CD4-positive, alpha-beta T cell treated with Interferon alpha-2 for 1 hour (primary cell): ENCODE results near the gene KRT26.
A peak's percentile ranks its signal among the peaks of the same experiment; 100 is the strongest.
"Not testable (repeated sequence)": the region's sequence is repeated elsewhere in the genome, so short reads cannot be mapped to it uniquely, and the experiment has no call there.

Experiments used
- DNase-seq, 2 donors: peaks; one replicate each; pipeline ENCODE4 v3.0.0-alpha.2; 2020 to 2022

KRT26 gene

GRCh38 chr17:40793832-40794231 is 21.8 kb upstream of the KRT26 start:
- DNase-seq: no peak

GRCh38 chr17:40791787-40792436 is 19.9 kb upstream of the KRT26 start:
- DNase-seq: peak in 1 of 2 donors; percentile 8

DNA sequence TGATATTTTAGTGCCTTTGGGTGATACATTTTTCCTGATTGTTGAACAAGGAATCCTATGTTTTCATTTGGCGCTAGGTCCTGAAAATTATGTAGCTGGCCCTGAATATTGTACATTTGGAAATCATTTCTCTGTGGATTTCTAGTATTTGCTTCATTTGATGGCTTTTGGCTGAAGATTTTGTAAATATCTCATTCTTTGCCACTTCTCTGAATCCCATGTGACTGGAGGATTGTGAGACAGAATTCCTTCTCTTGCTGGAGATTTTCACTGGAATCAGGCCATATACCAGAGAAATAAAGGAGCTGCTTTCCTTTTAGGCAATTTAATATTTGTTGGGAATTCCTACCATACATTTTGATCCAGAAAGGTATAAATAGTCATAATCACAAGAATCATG is 19.1 kb upstream of the KRT26 start:
- DNase-seq: no peak

DNA sequence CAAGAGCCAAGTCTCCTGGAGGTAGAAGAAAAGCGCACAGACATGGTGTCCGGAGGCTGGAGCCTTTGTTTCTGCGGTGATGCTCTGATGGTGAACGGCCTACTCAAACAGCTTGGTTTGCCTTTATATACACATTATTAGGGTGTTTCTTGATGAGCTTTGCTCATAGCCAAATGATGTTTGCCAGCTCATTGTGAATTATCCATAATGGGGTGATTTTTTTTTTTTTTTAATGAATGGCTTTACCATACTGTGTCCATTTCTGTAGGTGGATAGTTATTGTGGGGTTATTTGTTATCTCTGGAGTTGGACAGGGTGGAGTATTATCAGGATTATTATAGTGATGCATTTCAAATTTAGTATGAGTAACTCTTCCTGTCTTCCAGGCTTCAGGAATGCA is 10.4 kb upstream of the KRT26 start, which contains the start of gene KRT27:
TSS of gene KRT27 (minus strand) at position 101 of the 400 bp plus-strand sequence. CDS start at position 44, 57 bp downstream.
- no peak for DNase-seq

DNA sequence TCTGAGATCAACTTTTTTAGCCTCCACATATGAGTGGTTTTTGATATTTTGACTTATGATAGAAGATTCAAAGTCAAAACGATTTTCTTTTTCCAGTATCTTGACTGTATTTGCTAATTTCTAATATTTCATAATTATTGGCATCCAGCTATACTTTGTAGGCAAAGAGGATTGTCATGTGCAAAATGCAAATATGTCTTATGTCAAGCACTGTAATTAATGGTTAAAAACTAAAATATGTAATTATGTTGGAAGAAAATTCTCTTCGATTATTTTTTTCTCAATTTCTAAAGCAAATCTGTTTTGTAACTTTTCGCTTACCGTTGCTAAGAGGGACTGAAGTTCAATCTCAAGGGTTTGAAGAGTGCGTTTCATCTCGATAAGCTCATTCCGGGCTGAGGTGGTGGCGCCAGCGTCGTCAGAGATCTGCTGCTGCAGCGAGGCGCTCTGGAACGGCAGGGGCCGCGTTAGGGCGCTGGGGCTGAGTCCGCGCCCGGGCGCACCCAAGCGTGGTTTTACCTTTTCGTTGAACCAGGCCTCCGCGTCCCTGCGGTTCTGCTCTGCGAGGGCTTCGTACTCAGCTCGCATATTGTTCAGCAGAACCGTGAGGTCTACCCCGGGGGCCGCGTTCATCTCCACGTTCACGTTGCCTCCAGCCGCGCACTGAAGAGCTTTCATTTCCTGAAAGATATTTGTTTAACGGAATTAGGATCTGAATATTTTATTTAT is 7.3 kb upstream of the KRT26 start:
- DNase-seq: peak in 1 of 2 donors; percentile 1

GRCh38 chr17:40778461-40778860 is 6.5 kb upstream of the KRT26 start:
- DNase-seq: no peak

DNA sequence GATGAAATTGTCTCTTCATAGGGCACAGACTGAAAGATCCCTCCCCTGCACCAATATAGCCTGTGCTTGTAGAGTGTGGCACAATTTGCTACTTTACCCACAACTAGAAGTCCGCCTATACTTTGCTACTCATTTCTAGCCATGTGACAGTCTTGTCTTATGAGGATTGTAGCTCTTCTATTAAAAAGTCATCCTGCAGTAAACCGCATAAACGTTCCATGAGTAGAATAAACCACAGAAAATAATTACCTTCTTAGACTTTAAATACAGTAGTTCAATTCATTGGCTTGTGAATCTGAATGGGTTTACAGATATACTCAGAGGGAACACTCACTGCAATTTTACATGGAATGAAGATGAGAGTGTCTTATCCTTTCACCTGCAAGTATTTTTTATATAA is 6.0 kb upstream of the KRT26 start:
- no peak for DNase-seq

DNA sequence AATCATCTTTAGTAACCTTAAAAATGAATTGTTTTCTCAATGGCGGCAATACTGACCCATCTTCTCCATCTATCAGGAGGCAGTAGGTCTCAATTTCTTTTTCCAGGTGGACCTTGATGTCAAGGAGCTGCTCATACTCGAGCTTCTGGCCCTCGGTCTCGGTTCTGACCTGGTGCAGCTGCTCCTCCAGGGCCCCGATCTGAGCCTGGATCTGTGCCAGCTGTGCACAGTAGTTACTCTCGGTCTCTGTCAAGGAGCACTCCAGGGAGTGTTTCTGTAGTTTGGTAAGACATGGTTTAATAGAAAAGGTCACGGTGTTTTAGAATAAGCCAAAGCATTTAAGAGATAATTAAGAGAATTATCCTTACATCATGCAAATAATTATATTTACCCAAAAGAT is 5.5 kb upstream of the KRT26 start:
- DNase-seq: no peak

DNA sequence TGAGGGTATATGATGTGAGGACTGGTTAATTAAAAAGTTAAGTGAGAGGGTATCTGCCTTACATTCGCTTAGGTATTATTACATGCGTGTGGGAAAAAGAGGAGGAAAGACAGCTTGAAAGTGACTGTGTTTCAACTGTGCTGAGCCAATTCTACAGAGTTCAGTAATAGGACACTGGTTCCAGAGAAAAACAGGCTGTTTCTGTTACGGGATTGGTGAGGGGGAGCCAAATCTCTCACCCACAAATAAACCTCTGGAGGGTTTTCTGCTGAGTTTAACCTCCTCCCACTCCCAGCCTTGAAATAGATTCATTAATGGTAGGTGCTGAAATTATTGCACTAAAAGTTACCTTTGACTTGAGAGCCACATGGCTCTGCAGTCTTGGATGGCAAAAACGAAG is 3.9 kb upstream of the KRT26 start:
- DNase-seq: no peak

GRCh38 chr17:40765657-40766056 is 6.3 kb downstream of the KRT26 start:
- DNase-seq: no peak

- DNase-seq: no peak
Measured at GRCh38 chr17:40763752-40764151, 8.2 kb downstream of the KRT26 start.

DNA sequence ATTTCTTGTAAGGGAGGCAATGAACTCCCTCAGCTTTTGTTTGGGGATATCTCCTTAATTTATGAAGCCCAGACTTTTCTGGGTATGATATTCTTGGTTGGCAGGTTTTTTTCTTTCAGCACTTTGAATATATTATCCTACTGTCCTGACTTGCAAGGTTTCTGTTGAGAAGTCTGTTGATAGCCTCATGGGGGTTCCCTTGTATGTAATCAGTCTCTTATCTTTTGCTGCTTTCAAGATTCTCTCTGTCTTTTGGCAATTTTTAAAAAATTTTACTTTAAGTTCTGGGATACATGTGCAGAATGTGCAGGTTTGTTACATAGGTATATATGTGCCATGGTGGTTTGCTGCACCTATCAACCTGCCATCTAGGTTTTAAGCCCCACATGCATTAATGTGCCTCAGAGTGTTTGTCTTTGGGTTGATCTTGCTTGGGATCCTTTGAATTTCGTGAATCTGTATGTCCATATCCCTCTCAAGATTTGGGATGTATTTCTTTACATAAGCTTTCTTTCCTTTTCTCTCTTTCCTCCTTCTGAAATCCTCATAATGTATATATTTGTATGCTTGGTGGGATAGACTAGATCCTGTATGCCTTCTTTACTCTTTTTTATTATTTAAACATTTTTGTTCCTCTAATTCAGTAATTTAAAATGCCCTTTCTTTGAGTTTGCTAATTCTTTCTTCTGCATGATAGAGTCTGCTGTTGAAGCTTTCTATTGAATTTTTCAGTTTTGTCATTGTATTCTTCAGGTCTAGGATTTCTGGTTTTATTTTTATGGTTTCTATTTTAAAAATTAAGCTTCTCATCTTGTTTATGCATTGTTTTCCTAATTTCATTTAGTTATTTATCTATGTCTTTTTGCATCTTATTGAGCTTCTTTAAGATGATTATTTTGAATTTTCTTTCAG is 11.6 kb downstream of the KRT26 start:
- no peak for DNase-seq

DNA sequence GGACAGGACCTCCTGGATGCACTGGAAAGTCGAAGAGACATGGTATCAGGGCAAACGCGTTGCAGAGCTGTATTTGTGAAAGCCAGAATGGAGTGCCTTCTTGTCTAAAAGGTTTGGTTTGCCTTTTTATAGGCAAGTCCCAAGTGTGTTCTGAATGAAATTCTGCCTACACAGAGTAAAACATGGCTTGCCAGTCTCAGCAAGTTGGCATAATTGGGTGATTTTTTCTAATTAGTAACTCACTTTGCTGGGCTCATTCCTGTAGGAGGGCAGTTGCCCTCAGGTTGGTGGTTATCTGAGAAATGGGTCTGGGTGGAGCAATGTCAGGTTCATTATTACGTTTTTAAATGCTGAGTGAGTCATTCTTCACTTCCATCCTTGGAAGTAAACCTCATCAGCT is 16.8 kb downstream of the KRT26 start, which contains the start of gene KRT25:
TSS of gene KRT25 (minus strand) at position 101 of the 400 bp plus-strand sequence. CDS start at position 41, 60 bp downstream.
- DNase-seq: no peak

- DNase-seq: no peak
Measured at GRCh38 chr17:40753804-40754203, 18.2 kb downstream of the KRT26 start.

GRCh38 chr17:40751065-40751464 is 20.9 kb downstream of the KRT26 start:
- DNase-seq: no peak

- DNase-seq: no peak
Measured at GRCh38 chr17:40750391-40750790, 21.6 kb downstream of the KRT26 start.

DNA sequence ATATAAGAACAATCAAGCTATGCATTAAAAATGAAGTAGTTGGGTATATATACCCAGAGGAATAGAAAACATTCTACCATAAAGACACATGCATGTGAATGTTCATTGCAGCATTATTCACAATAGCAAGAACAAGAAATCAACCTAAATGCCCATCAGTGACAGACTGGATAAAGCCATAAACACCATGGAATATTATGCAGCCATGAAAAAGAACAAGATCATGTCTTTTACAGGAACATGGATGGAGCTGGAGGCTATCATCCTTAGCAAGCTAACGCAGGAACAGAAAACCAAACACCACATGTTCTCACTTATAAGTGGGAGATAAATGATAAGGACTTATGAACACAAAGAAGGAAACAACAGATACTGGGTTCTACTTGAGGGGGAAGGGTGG is 23.3 kb downstream of the KRT26 start:
- not testable (repeated sequence) for DNase-seq

- no peak for DNase-seq
Measured at GRCh38 chr17:40738553-40738952, 33.4 kb downstream of the KRT26 start.

DNA sequence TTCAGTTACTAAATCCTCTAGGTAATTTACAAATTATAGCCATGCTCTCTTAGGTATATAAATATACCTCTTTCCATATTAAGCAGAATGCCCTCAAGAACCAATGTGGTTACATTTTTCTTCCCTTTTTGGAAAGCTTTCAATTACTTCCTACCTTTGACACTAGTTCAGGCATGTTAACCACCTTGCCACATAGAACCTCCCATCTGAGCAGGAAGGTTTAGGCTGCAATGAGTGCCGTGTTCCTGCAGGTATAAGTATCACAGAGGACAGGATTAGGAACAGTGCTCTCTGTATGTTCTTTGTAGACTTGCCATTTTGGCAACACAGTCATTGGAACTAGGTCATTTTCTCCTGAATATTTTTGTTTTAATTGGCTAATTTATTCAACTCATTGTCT is 37.0 kb downstream of the KRT26 start:
- DNase-seq: no peak

DNA sequence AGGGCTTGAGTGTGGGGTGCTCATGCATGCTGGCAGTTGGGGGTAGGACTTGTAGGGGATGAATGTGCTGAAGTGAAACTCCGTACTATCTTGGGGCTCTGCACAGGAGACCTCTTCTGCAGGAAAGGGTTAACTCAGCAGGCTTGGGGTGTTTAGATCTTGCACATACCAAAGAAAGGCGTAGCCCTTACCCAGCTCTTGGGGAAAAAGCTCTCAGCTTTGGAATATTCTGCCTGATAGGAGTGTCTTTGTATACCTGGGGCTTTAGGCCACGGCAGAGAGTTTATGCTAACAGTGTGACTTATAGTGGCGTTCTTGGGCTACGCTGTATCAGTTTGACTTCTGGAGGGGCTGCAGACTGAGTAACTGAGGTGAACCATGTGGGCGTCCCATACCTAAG is 38.0 kb downstream of the KRT26 start:
- no peak for DNase-seq

GRCh38 chr17:40730970-40731369 is 41.0 kb downstream of the KRT26 start:
- no peak for DNase-seq

DNA sequence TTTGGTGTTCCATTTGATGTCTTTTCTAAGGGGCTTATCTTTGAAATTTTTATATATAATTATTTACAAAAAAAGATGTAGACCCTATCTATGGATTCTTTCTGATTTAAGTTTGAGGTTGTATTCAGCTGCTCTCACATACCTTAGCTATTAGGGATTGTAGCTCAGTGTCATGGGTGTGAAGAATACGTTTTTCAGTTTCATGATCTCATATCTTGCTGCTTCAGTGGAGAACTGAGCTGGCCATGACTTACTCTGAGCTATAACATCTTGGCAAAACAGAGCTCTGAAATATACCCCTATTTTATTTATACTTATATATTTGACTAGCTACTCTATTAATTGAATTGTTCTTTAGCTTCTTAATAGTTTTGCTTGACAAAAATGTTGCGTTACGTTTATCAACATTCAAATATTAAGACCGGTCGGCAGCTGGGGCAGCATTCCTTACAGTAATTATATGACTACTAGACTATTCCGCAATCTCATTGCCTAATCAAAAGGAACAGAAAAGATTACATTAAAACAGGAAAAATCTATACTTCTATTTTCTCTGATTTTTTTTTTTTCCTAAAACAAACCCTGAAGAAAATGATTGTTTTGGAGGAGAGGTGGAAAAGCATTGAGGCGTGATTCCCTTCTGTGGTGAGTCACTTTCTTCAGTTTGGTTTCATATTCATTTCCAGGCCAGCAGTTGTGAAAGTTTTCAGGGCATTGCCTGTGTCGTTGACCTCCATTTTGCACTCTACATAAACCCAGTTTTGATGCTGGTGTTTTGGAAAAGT is 44.4 kb downstream of the KRT26 start:
- DNase-seq: peak in 1 of 2 donors; percentile 25

DNA sequence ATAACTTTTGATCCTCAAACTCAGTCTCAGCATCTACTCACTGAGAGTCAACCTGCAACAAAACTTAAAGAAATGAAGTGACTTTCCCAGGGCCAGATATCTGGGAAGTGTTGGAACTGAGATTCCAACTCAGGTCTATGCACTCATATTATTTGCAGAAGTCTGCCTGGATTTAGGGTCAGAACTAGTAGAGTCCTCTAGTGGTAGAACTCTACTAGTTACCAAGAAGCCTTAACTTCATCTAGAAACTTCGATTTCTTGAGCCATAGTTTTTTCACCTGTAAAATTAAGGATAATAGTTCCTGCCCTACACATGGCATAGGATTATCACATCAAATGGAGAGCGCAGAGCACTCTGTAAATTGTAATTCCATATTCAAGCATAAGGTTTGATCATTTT is 45.1 kb downstream of the KRT26 start:
- peak in 1 of 2 donors; percentile 25 for DNase-seq
